Osteoblast (primary cell): Measurements from ENCODE around the gene PKP2. TPM values are rescaled to one million over a fixed set of nuclear protein-coding genes. Genes with fewer than 3 reads are reported as not detected.

ENCODE experiments used
- DNase-seq: peaks from one replicate; pipeline ENCODE4 v3.0.0; 2011; ENCODE audit warnings: low spot score, mixed read lengths; ENCODE audit not compliant: insufficient read length; ENCODE audit errors: missing footprints
- H2AFZ ChIP-seq: 2 replicates; pipeline ENCODE4 v1.6.0; 2011; ENCODE audit warnings: mild to moderate bottlenecking, low read length
- H3K27ac ChIP-seq: 2 replicates; pipeline ENCODE4 v1.5.1; 2011; ENCODE audit warnings: mild to moderate bottlenecking, low read depth, low read length, moderate library complexity
- H3K27me3 ChIP-seq: 2 replicates; pipeline ENCODE4 v1.6.0; 2012; ENCODE audit warnings: mild to moderate bottlenecking, control low read depth, inconsistent platforms, low read length, moderate library complexity; ENCODE audit not compliant: insufficient read depth
- H3K36me3 ChIP-seq: 2 replicates; pipeline ENCODE4 v1.5.1; 2011; ENCODE audit warnings: mild to moderate bottlenecking, low read length, control low read depth, moderate library complexity; ENCODE audit not compliant: insufficient read depth
- H3K4me1 ChIP-seq: 2 replicates; pipeline ENCODE4 v1.5.1; 2011; ENCODE audit warnings: mild to moderate bottlenecking, low read length, control low read depth, moderate library complexity; ENCODE audit not compliant: insufficient read depth
- H3K4me2 ChIP-seq: 2 replicates; pipeline ENCODE4 v1.6.0; 2011; ENCODE audit warnings: mild to moderate bottlenecking, low read length; ENCODE audit not compliant: insufficient read depth
- H3K4me3 ChIP-seq: fragments of 200-600 bp; sonication (generic); 3 replicates; pipeline ENCODE4 v1.5.1; 2012; ENCODE audit warnings: mild to moderate bottlenecking, low read length, inconsistent platforms; ENCODE audit not compliant: insufficient read depth
- H3K79me2 ChIP-seq: 2 replicates; pipeline ENCODE4 v1.6.0; 2012; ENCODE audit warnings: mild to moderate bottlenecking, low read length, control low read depth, inconsistent platforms; ENCODE audit not compliant: insufficient read depth
- H3K9me3 ChIP-seq: 2 replicates; pipeline ENCODE4 v1.5.1; 2011; ENCODE audit warnings: low read depth, low read length, control low read depth
- H4K20me1 ChIP-seq: 2 replicates; pipeline ENCODE4 v1.6.0; 2012; ENCODE audit warnings: mild to moderate bottlenecking, low read length, control low read depth; ENCODE audit not compliant: insufficient read depth
- CTCF ChIP-seq: IDR thresholded peaks from 2 replicates; pipeline ENCODE4 v1.5.1; 2011; ENCODE audit warnings: mild to moderate bottlenecking, low read depth, low read length, moderate library complexity; ENCODE audit errors: extremely low read depth
- total RNA-seq: library from RNA; depleted of rRNA; stranded (reverse); fragments of >200 nt; gene quantifications from 2 replicates; pipeline ENCODE4 v1.2.3, GENCODE V29; 2012

PKP2 gene
- total RNA-seq, 1 donor: under 0.01 TPM

- Histone ChIP-seq H3K9me3 (no peaks in the 10 kb centered on the region), H2AFZ (no peak overlapping the region), H4K20me1 (no peaks in the 10 kb centered on the region), H3K4me3 (no peak overlapping the region), H3K36me3 (no peaks in the 10 kb centered on the region), H3K27ac (no peak overlapping the region), H3K4me1 (no peaks in the 10 kb centered on the region), H3K4me2 (no peak overlapping the region), H3K79me2 (no peaks in the 10 kb centered on the region), H3K27me3 (no peaks in the 10 kb centered on the region)
- no peak for TF ChIP-seq CTCF
- DNase-seq: no peak
Measured at GRCh38 chr12:32847287-32847686, 49.3 kb downstream of the PKP2 start.

- no peaks in the 10 kb centered on the region for H4K20me1 ChIP-seq
- H2AFZ ChIP-seq: no peak overlapping the region
- no peak for TF ChIP-seq CTCF
- no peaks in the 10 kb centered on the region for H3K79me2 ChIP-seq
- DNase-seq: no peak
- H3K9me3 ChIP-seq: no peaks in the 10 kb centered on the region
- no peak overlapping the region for H3K4me2 ChIP-seq
- H3K4me1 ChIP-seq: no peaks in the 10 kb centered on the region
- no peak overlapping the region for H3K4me3 ChIP-seq
- H3K27me3 ChIP-seq: no peaks in the 10 kb centered on the region
- H3K36me3 ChIP-seq: no peaks in the 10 kb centered on the region
- no peak overlapping the region for H3K27ac ChIP-seq
Measured at GRCh38 chr12:32846053-32846452, 50.5 kb downstream of the PKP2 start.

- no peaks in the 10 kb centered on the region for H3K4me1 ChIP-seq
- H3K4me3 ChIP-seq: no peak overlapping the region
- no peaks in the 10 kb centered on the region for H4K20me1 ChIP-seq
- TF ChIP-seq CTCF: no peak
- no peaks in the 10 kb centered on the region for H3K36me3 ChIP-seq
- no peak overlapping the region for H3K27ac ChIP-seq
- H3K27me3 ChIP-seq: no peaks in the 10 kb centered on the region
- H3K79me2 ChIP-seq: no peaks in the 10 kb centered on the region
- H3K9me3 ChIP-seq: no peaks in the 10 kb centered on the region
- H3K4me2 ChIP-seq: no peak overlapping the region
- peak; percentile 31 for DNase-seq
- no peak overlapping the region for H2AFZ ChIP-seq
Measured at GRCh38 chr12:32843528-32844095, 53.0 kb downstream of the PKP2 start.

GRCh38 chr12:32841061-32841460, 55.5 kb downstream of the PKP2 start:
- no peaks in the 10 kb centered on the region for H3K4me1 ChIP-seq
- H3K4me3 ChIP-seq: no peak overlapping the region
- no peak overlapping the region for H3K4me2 ChIP-seq
- H3K36me3 ChIP-seq: no peaks in the 10 kb centered on the region
- DNase-seq: no peak
- H3K9me3 ChIP-seq: no peaks in the 10 kb centered on the region
- H3K79me2 ChIP-seq: no peaks in the 10 kb centered on the region
- H3K27me3 ChIP-seq: no peaks in the 10 kb centered on the region
- no peak for TF ChIP-seq CTCF
- H2AFZ ChIP-seq: no peak overlapping the region
- no peaks in the 10 kb centered on the region for H4K20me1 ChIP-seq
- no peak overlapping the region for H3K27ac ChIP-seq
